HepG2 (cell line): ENCODE measurements around the gene TNIP1. TPM values are rescaled to one million over a fixed set of nuclear protein-coding genes. Genes with fewer than 3 reads are reported as not detected.

ENCODE experiments used
- ATAC-seq: fragments of 200-7000 bp; cut with Tn5 transposase; 3 replicates; pipeline ENCODE4 v1.9.1; 2020; ENCODE audit warnings: mild to moderate bottlenecking, moderate library complexity
- BruUV-seq: library from RNA; stranded (reverse); fragments of 400-500 nt; replicated peaks from 2 replicates; lab custom pipeline; 2021; lab: Mats Ljungman, UMichigan
- CTCF ChIA-PET: fragments of 300-600 bp; formaldehyde crosslinking; extraction: SDS; loops from one replicate; lab custom pipeline; 2021; ENCODE audit warnings: low total read pairs, inconsistent platforms, low intra/inter-chr PET ratio; lab: Yijun Ruan, JAX
- POLR2A ChIA-PET: fragments of 350-600 bp; sonication (Branson Sonifier 250); formaldehyde crosslinking; loops from one replicate; lab custom pipeline; 2020; ENCODE audit warnings: antibody characterized with exemption, inconsistent platforms; lab: Yijun Ruan, JAX
- DNase-seq: peaks from one replicate; pipeline ENCODE4 v3.0.0-alpha.2; 2015; ENCODE audit warnings: low spot score
- FAIRE-seq: peaks from 3 replicates; lab custom pipeline; 2011; peaks lifted over from hg19 to GRCh38; lab: Jason Lieb, UNC
- H2AFZ ChIP-seq: one replicate; pipeline ENCODE4 v1.6.1; 2011; ENCODE audit warnings: low read length, inconsistent platforms
- H3K27ac ChIP-seq: fragments of 300-600 bp; 3 replicates; pipeline ENCODE4 v1.8.0; 2011; ENCODE audit warnings: mixed run types, mild to moderate bottlenecking, mixed read lengths, low read length, inconsistent platforms; ENCODE audit not compliant: insufficient read depth; ENCODE audit errors: extremely low read length
- H3K27me3 ChIP-seq, 2 experiments: fragments of 200-600 bp in 1 of 2; 2 replicates in 1 of 2; 3 replicates in 1 of 2; pipeline versions ENCODE4 v1.6.0 to v1.8.0; 2011; ENCODE audit warnings: low read length in 2 of 2, mild to moderate bottlenecking in 2 of 2, moderate library complexity in 2 of 2, inconsistent platforms in 1 of 2; ENCODE audit not compliant: insufficient read depth in 2 of 2, control insufficient read depth in 1 of 2
- H3K36me3 ChIP-seq, 2 experiments: fragments of 200-600 bp in 1 of 2; replicated peaks in 1 of 2; 2 replicates in 1 of 2; 3 replicates in 1 of 2; pipeline versions ENCODE4 v1.5.1 to v1.8.0; 2011; ENCODE audit warnings: low read length in 2 of 2, inconsistent platforms in 1 of 2; ENCODE audit not compliant: insufficient read depth in 2 of 2, control insufficient read depth in 1 of 2
- H3K4me1 ChIP-seq: 2 replicates; pipeline ENCODE4 v1.5.1; 2012; ENCODE audit warnings: low read length, inconsistent platforms; ENCODE audit not compliant: insufficient read depth
- H3K4me2 ChIP-seq: 2 replicates; pipeline ENCODE4 v1.6.0; 2011; ENCODE audit warnings: low read depth, low read length, inconsistent platforms
- H3K4me3 ChIP-seq, 3 experiments: fragments of 200-600 bp in 1 of 3; sonication (generic), shearing (Covaris generic) in 1 of 3; replicated peaks in 1 of 3; 2 replicates each; pipeline ENCODE4 v1.5.1; 2011 to 2016; ENCODE audit warnings: low read length in 3 of 3, inconsistent platforms in 2 of 3, low read depth in 2 of 3, mild to moderate bottlenecking in 2 of 3, control low read depth in 1 of 3, mixed read lengths in 1 of 3; ENCODE audit not compliant: insufficient read depth in 1 of 3
- H3K79me2 ChIP-seq: one replicate; pipeline ENCODE4 v1.6.1; 2011; ENCODE audit warnings: low read length, inconsistent platforms; ENCODE audit not compliant: insufficient read depth
- H3K9ac ChIP-seq: 2 replicates; pipeline ENCODE4 v1.6.0; 2011; ENCODE audit warnings: mild to moderate bottlenecking, low read depth, low read length, inconsistent platforms; ENCODE audit not compliant: insufficient read depth
- H3K9me3 ChIP-seq: 2 replicates; pipeline ENCODE4 v1.5.1; 2012; ENCODE audit warnings: mild to moderate bottlenecking, low read length
- H4K20me1 ChIP-seq: 2 replicates; pipeline ENCODE4 v1.6.0; 2011; ENCODE audit warnings: inconsistent platforms, mild to moderate bottlenecking, low read length, moderate library complexity; ENCODE audit not compliant: insufficient read depth
- JDP2 ChIP-seq: sonication (generic); formaldehyde crosslinking; IDR thresholded peaks from 2 replicates; pipeline ENCODE4 v1.8.1; 2022; ENCODE audit warnings: missing genetic modification reagents, borderline replicate concordance
- MYC ChIP-seq: sonication (generic); formaldehyde crosslinking; IDR thresholded peaks from 2 replicates; pipeline ENCODE4 v1.9.0; 2021; ENCODE audit warnings: missing genetic modification reagents, borderline replicate concordance
- PAF1 ChIP-seq: IDR thresholded peaks from 2 replicates; pipeline ENCODE4 v1.6.1; 2016; ENCODE audit warnings: missing genetic modification reagents, missing compliant biosample characterization
- SYNCRIP ChIP-seq: fragments of 200-400 bp; formaldehyde crosslinking; IDR thresholded peaks from 2 replicates; pipeline ENCODE4 v1.6.1; 2018; ENCODE audit warnings: mild to moderate bottlenecking, low read depth, low read length; ENCODE audit not compliant: insufficient read depth
- ZNF138 ChIP-seq: sonication (generic); formaldehyde crosslinking; IDR thresholded peaks from 2 replicates; pipeline ENCODE4 v1.5.0; 2020; ENCODE audit warnings: mild to moderate bottlenecking, low read depth, missing genetic modification reagents
- ZNF33B ChIP-seq: sonication (generic); formaldehyde crosslinking; IDR thresholded peaks from 2 replicates; pipeline ENCODE4 v1.5.1; 2020; ENCODE audit warnings: mild to moderate bottlenecking, missing genetic modification reagents
- ZNF354B ChIP-seq: sonication (generic); formaldehyde crosslinking; IDR thresholded peaks from 2 replicates; pipeline ENCODE4 v1.8.0; 2022; ENCODE audit warnings: mild to moderate bottlenecking, missing genetic modification reagents
- ZNF552 ChIP-seq: sonication (generic); formaldehyde crosslinking; IDR thresholded peaks from 2 replicates; pipeline ENCODE4 v1.9.0; 2022; ENCODE audit warnings: missing genetic modification reagents, mild to moderate bottlenecking, borderline replicate concordance
- ZNF570 ChIP-seq: sonication (generic); formaldehyde crosslinking; IDR thresholded peaks from 2 replicates; pipeline ENCODE4 v1.4.0; 2020; ENCODE audit warnings: mild to moderate bottlenecking, missing genetic modification reagents, borderline replicate concordance
- WGBS: methylation state at CpG from one replicate; pipeline ENCODE4 v1.1.6; 2017; ENCODE audit warnings: low lambda C conversion rate; 5-methylcytosine and 5-hydroxymethylcytosine counted together
- in situ Hi-C: cut with HindIII; loops from 2 replicates; pipeline ENCODE4 v1.10.0; 2017; ENCODE audit warnings: low pct_unique_long_range_greater_than_20kb; ENCODE audit not compliant: extremely low pct_ligation_motif_present
- intact Hi-C: fragments of 100-400 bp; cut with micrococcal nuclease; formaldehyde crosslinking; loops from one replicate; pipeline ENCODE4 v1.10.0; 2022; ENCODE audit not compliant: unreplicated experiment
- polyA plus RNA-seq, 8 experiments: library from polyadenylated mRNA; depleted of rRNA in 3 of 8; stranded (reverse) in 7 of 8; unstranded in 1 of 8; fragments of >200 nt; fragmentation: Illumina TruSeq in 4 of 8; extraction: Trizol in 4 of 8; gene quantifications; 2 replicates each; pipeline versions ENCODE4 v1.2.1 to v1.2.3, GENCODE V29; 2011 to 2016; ENCODE audit warnings: low read depth in 4 of 8, missing spikeins in 1 of 8, mixed read lengths in 1 of 8; ENCODE audit not compliant: insufficient read depth in 1 of 8
- total RNA-seq, 5 experiments: library from RNA; depleted of rRNA; stranded (reverse); fragments of >200 nt; fragmentation: Illumina TruSeq; extraction: Trizol; gene quantifications; 2 replicates each; pipeline ENCODE4 v1.2.3, GENCODE V29; 2016; ENCODE audit warnings: low read depth in 1 of 5
- TF ChIP-seq, protein P1 (sequence below): sonication (generic); formaldehyde crosslinking; IDR thresholded peaks from 2 replicates; pipeline ENCODE4 v1.4.0; 2020; ENCODE audit warnings: missing genetic modification reagents

Gene TNIP1
- total and polyA plus RNA-seq, 2 of the 13 experiments (the other 11 are each of a cell fraction or from before 2014, with no cell fraction given), result 26.2 to 45.9 TPM

DNA sequence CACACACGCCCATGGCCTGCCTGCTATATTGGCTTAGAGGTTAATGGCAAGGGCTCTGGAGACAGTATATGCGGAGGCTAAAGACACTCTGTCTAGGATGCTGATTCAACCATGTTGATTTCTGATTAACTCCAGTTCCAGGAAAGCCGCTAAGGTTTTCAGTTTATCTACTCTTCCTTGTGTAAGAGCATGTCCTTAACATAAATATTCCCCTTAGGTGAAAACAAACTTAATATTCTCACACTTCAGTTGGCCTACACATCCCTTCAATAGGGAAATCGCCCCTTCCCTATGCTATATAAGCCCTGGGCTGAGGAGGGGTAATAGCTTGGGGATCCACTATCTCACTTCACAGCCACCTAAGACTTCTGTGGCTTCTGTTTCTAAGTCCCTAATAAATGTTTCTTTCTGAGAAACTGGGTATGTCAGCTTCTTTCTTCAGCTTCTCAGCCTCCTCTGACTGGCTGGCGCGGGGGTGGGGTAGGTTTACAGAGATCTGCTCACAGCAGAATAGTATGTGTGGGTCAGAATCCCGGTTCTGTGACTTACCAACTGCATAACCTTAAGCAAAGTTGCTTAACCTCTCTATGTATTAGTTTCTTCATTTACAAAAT is 64.8 kb downstream of the TNIP1 start:
- intact Hi-C loops, result no loop called here

More for the DNA sequence above, 64.8 kb downstream of the TNIP1 start:
- in situ Hi-C loops, result no loop called here
- Histone ChIP-seq H3K36me3 (no peaks in the 10 kb centered on the region), H3K9me3 (no peaks in the 10 kb centered on the region), H3K27ac (peak overlapping the region; percentile 48), H3K79me2 (peaks cover 8% of the 10 kb centered on the region), H4K20me1 (no peaks in the 10 kb centered on the region)
- CTCF ChIA-PET, result no interaction called here
- no peak for ATAC-seq
- no peak for TF ChIP-seq ZNF33B (CRISPR knock-in tag)
- no peak for TF ChIP-seq SYNCRIP
- TF ChIP-seq, protein P1, sequence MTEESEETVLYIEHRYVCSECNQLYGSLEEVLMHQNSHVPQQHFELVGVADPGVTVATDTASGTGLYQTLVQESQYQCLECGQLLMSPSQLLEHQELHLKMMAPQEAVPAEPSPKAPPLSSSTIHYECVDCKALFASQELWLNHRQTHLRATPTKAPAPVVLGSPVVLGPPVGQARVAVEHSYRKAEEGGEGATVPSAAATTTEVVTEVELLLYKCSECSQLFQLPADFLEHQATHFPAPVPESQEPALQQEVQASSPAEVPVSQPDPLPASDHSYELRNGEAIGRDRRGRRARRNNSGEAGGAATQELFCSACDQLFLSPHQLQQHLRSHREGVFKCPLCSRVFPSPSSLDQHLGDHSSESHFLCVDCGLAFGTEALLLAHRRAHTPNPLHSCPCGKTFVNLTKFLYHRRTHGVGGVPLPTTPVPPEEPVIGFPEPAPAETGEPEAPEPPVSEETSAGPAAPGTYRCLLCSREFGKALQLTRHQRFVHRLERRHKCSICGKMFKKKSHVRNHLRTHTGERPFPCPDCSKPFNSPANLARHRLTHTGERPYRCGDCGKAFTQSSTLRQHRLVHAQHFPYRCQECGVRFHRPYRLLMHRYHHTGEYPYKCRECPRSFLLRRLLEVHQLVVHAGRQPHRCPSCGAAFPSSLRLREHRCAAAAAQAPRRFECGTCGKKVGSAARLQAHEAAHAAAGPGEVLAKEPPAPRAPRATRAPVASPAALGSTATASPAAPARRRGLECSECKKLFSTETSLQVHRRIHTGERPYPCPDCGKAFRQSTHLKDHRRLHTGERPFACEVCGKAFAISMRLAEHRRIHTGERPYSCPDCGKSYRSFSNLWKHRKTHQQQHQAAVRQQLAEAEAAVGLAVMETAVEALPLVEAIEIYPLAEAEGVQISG (CRISPR knock-in tag), result no peak
- no peak for TF ChIP-seq ZNF570 (CRISPR knock-in tag)
- TF ChIP-seq PAF1 (CRISPR knock-in tag), result no peak
- TF ChIP-seq JDP2 (CRISPR knock-in tag), result no peak
- no peak for TF ChIP-seq MYC (CRISPR knock-in tag)
- TF ChIP-seq ZNF552 (CRISPR knock-in tag), result no peak
- TF ChIP-seq ZNF354B, result no peak
- no peak for TF ChIP-seq ZNF138 (CRISPR knock-in tag)
- TF ChIP-seq, all 625 proteins: peak for 0
- H3K4me1 ChIP-seq, result peaks cover 91% of the 10 kb centered on the region
- H3K4me2 ChIP-seq, result peak overlapping the region; percentile 55
- H2AFZ ChIP-seq, result no peak overlapping the region
- no peak overlapping the region for H3K9ac ChIP-seq
- FAIRE-seq, result no peak
- H3K4me3 ChIP-seq, result no peak overlapping the region
- no peak for DNase-seq
- BruUV-seq, result no TSS peak
- H3K27me3 ChIP-seq, result no peaks in the 10 kb centered on the region; a peak in 1 of 5 replicates
- WGBS, result 76% methylated on average over 7 of the region's 7 CpGs
- POLR2A ChIA-PET, result interaction anchor here (1.2 kb wide), 1 partner anchor 12 kb away, joined by 3 read pairs; no protein-coding TSS in a partner anchor
